Tibial nerve (tissue), 4 donors: Measurements from ENCODE around the gene MSI2. TPM values are rescaled to one million over a fixed set of nuclear protein-coding genes. Genes with fewer than 3 reads are reported as not detected.

Experiments
- DNase-seq, 2 donors: peaks; one replicate each; pipeline ENCODE4 v3.0.0-alpha.2; 2019; ENCODE audit warnings: low spot score in 2 of 2
- H3K27ac ChIP-seq, 4 donors: fragments of 200-600 bp; sonication (generic) in 3 of 4; one replicate each; pipeline ENCODE4 v1.5.1; 2017 to 2019; ENCODE audit warnings: mild to moderate bottlenecking in 1 of 4
- H3K27me3 ChIP-seq, 2 donors: fragments of 200-600 bp; sonication (generic) in 1 of 2; one replicate each; pipeline versions ENCODE4 v1.5.1 to v1.6.0; 2017 to 2019
- H3K36me3 ChIP-seq, 3 donors: fragments of 200-600 bp; sonication (generic); one replicate each; pipeline ENCODE4 v1.5.1; 2018 to 2019
- H3K4me1 ChIP-seq, 4 donors: fragments of 200-600 bp; sonication (generic) in 3 of 4; one replicate each; pipeline ENCODE4 v1.5.1; 2017 to 2019
- H3K4me3 ChIP-seq, 4 donors: fragments of 200-600 bp; sonication (generic) in 3 of 4; one replicate each; pipeline ENCODE4 v1.5.1; 2017 to 2019; ENCODE audit warnings: mild to moderate bottlenecking in 1 of 4, moderate library complexity in 1 of 4
- H3K9me3 ChIP-seq, 4 donors: fragments of 200-600 bp; sonication (generic) in 3 of 4; one replicate each; pipeline ENCODE4 v1.5.1; 2017 to 2019
- CTCF ChIP-seq, 5 experiments: fragments of 200-600 bp in 3 of 5; fragments of 450-650 bp in 2 of 5; sonication (generic) in 3 of 5; IDR thresholded peaks; one replicate each; pipeline ENCODE4 v1.5.1; 2016 to 2019; ENCODE audit warnings: antibody characterized with exemption in 5 of 5, mild to moderate bottlenecking in 3 of 5, moderate library complexity in 2 of 5
- EP300 ChIP-seq, 2 donors: sonication (generic); formaldehyde crosslinking; IDR thresholded peaks; one replicate each; pipeline ENCODE4 v1.6.1; 2017; ENCODE audit warnings: antibody characterized with exemption in 2 of 2, mild to moderate bottlenecking in 1 of 2
- POLR2A ChIP-seq, 2 donors: fragments of 450-650 bp; IDR thresholded peaks; one replicate each; pipeline ENCODE4 v1.6.1; 2017; ENCODE audit warnings: antibody characterized with exemption in 2 of 2, mild to moderate bottlenecking in 2 of 2, moderate library complexity in 2 of 2
- WGBS, 2 donors: methylation state at CpG; one replicate each; pipeline ENCODE4 v1.1.5; 2018; 5-methylcytosine and 5-hydroxymethylcytosine counted together
- total RNA-seq, 4 donors: library from RNA; depleted of rRNA; stranded (reverse); fragments of >200 nt; gene quantifications; one replicate each; pipeline ENCODE4 v1.1.0, GENCODE V29; 2016

MSI2 gene
- total RNA-seq, 4 donors from 2014 or later, result 11.5 to 18.3 (median 14.2) TPM

GRCh38 chr17:57650548-57650947, 394.2 kb downstream of the MSI2 start:
- WGBS, 2 donors, result 46 to 66% methylated on average over 4 of the region's 4 CpGs
- no peaks in the 10 kb centered on the region for H3K27me3 ChIP-seq
- H3K4me3 ChIP-seq, result no peak overlapping the region
- H3K36me3 ChIP-seq, result no peaks in the 10 kb centered on the region
- TF ChIP-seq EP300 (IDR thresholded peaks at IDR 0.05) (no peak), CTCF (IDR thresholded peaks at IDR 0.05) (no peak), POLR2A (IDR thresholded peaks at IDR 0.05) (no peak)
- H3K27ac ChIP-seq, result no peak overlapping the region
- H3K9me3 ChIP-seq, result no peaks in the 10 kb centered on the region
- no peaks in the 10 kb centered on the region for H3K4me1 ChIP-seq
- no peak for DNase-seq

GRCh38 chr17:57651451-57651850, 395.1 kb downstream of the MSI2 start:
- Histone ChIP-seq H3K27me3 (no peaks in the 10 kb centered on the region), H3K9me3 (no peaks in the 10 kb centered on the region), H3K27ac (no peak overlapping the region), H3K36me3 (no peaks in the 10 kb centered on the region), H3K4me1 (no peaks in the 10 kb centered on the region), H3K4me3 (no peak overlapping the region)
- DNase-seq, result no peak
- TF ChIP-seq CTCF (IDR thresholded peaks at IDR 0.05) (no peak), EP300 (IDR thresholded peaks at IDR 0.05) (no peak), POLR2A (IDR thresholded peaks at IDR 0.05) (no peak)
- 89% methylated on average over 7 of the region's 7 CpGs for WGBS, 2 donors

GRCh38 chr17:57651996-57652395, 395.7 kb downstream of the MSI2 start:
- H3K4me1 ChIP-seq, result no peaks in the 10 kb centered on the region
- H3K27ac ChIP-seq, result no peak overlapping the region
- H3K36me3 ChIP-seq, result no peaks in the 10 kb centered on the region
- WGBS, 2 donors, result 89% methylated on average over 13 of the region's 13 CpGs
- H3K9me3 ChIP-seq, result no peaks in the 10 kb centered on the region
- DNase-seq, result no peak
- H3K4me3 ChIP-seq, result no peak overlapping the region
- no peak for TF ChIP-seq EP300 (IDR thresholded peaks at IDR 0.05)
- no peak for TF ChIP-seq POLR2A (IDR thresholded peaks at IDR 0.05)
- no peak for TF ChIP-seq CTCF (IDR thresholded peaks at IDR 0.05)
- no peaks in the 10 kb centered on the region for H3K27me3 ChIP-seq

- no peak overlapping the region for H3K27ac ChIP-seq
- no peak overlapping the region for H3K4me3 ChIP-seq
- DNase-seq, result no peak
- no peaks in the 10 kb centered on the region for H3K36me3 ChIP-seq
- WGBS, 2 donors, result 83 to 92% methylated on average over 2 to 4 of the region's 4 CpGs
- no peaks in the 10 kb centered on the region for H3K4me1 ChIP-seq
- H3K27me3 ChIP-seq, result no peaks in the 10 kb centered on the region
- TF ChIP-seq EP300 (IDR thresholded peaks at IDR 0.05) (no peak), CTCF (IDR thresholded peaks at IDR 0.05) (no peak), POLR2A (IDR thresholded peaks at IDR 0.05) (no peak)
- no peaks in the 10 kb centered on the region for H3K9me3 ChIP-seq
Observed at GRCh38 chr17:57652811-57653210, 396.5 kb downstream of the MSI2 start.

GRCh38 chr17:57653279-57653678, 397.0 kb downstream of the MSI2 start:
- Histone ChIP-seq H3K27ac (no peak overlapping the region), H3K27me3 (no peaks in the 10 kb centered on the region), H3K4me1 (no peaks in the 10 kb centered on the region), H3K4me3 (no peak overlapping the region), H3K36me3 (no peaks in the 10 kb centered on the region), H3K9me3 (no peaks in the 10 kb centered on the region)
- TF ChIP-seq POLR2A (IDR thresholded peaks at IDR 0.05) (no peak), CTCF (IDR thresholded peaks at IDR 0.05) (no peak), EP300 (IDR thresholded peaks at IDR 0.05) (no peak)
- WGBS, 2 donors, result 61 to 64% methylated on average over 7 of the region's 7 CpGs
- DNase-seq, result no peak
